Measurements from ENCODE around the gene KPTN.

DNA sequence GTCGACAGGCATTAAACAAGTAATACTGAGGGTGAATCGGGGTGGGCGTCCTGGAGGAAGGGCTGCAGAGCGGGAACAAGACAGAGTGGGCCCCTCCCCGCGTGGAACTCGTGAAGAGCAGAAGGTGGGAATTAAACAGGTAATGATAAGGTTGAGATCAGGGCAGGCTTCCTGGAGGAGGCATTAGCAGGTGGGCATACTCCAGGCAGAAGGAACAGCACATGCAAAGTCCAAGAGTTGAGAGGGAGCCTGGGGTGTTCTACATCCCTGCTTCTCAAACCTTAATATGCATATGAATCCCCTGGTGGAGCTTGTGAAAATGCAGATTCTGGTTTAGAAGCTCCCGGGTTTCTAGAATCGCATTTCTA, 35.7 kb downstream of the KPTN start:
- no peak for TF ChIP-seq CTCF (IDR thresholded peaks at IDR 0.05)
- TF ChIP-seq POLR2A (IDR thresholded peaks at IDR 0.05): no peak
